HS-5 (cell line): ENCODE data around the gene KLRG1.

Experiments used
- DNase-seq: peaks from one replicate; pipeline ENCODE4 v3.0.0-alpha.2; 2012; ENCODE audit warnings: low read depth

Gene KLRG1

GRCh38 chr12:8987163-8987562, 2.2 kb upstream of the KLRG1 start:
- no peak for DNase-seq

- DNase-seq, result no peak
Observed at GRCh38 chr12:8987685-8988084, 1.7 kb upstream of the KLRG1 start.

GRCh38 chr12:8991371-8992345, 2.3 kb downstream of the KLRG1 start:
- DNase-seq, result no peak

GRCh38 chr12:8993827-8994226, 4.5 kb downstream of the KLRG1 start:
- DNase-seq, result no peak

GRCh38 chr12:8995021-8995775, 5.9 kb downstream of the KLRG1 start:
- no peak for DNase-seq

GRCh38 chr12:8996682-8997405, 7.5 kb downstream of the KLRG1 start:
- peak; percentile 10 for DNase-seq

GRCh38 chr12:9001233-9001632, 11.9 kb downstream of the KLRG1 start:
- no peak for DNase-seq

- DNase-seq, result no peak
Observed at GRCh38 chr12:9002335-9002734, 13.0 kb downstream of the KLRG1 start.

- no peak for DNase-seq
Observed at GRCh38 chr12:9022592-9022991, 33.2 kb downstream of the KLRG1 start.

GRCh38 chr12:9024512-9024911, 35.2 kb downstream of the KLRG1 start:
- no peak for DNase-seq

GRCh38 chr12:9027161-9028059, 38.1 kb downstream of the KLRG1 start:
- no peak for DNase-seq

- DNase-seq, result no peak
Observed at GRCh38 chr12:9030776-9031175, 41.4 kb downstream of the KLRG1 start.

- DNase-seq, result no peak
Observed at GRCh38 chr12:9032202-9032964, 43.0 kb downstream of the KLRG1 start.

GRCh38 chr12:9033265-9033887, 44.0 kb downstream of the KLRG1 start:
- DNase-seq, result no peak

GRCh38 chr12:9034095-9034494, 44.7 kb downstream of the KLRG1 start:
- DNase-seq, result no peak

GRCh38 chr12:9036227-9036626, 46.9 kb downstream of the KLRG1 start:
- DNase-seq, result no peak

GRCh38 chr12:9037431-9037830, 48.1 kb downstream of the KLRG1 start:
- DNase-seq, result no peak

GRCh38 chr12:9039397-9039977, 50.1 kb downstream of the KLRG1 start:
- DNase-seq, result no peak

GRCh38 chr12:9040484-9041186, 51.3 kb downstream of the KLRG1 start:
- DNase-seq, result no peak
